ENCODE results near the gene QSOX2.

DNA sequence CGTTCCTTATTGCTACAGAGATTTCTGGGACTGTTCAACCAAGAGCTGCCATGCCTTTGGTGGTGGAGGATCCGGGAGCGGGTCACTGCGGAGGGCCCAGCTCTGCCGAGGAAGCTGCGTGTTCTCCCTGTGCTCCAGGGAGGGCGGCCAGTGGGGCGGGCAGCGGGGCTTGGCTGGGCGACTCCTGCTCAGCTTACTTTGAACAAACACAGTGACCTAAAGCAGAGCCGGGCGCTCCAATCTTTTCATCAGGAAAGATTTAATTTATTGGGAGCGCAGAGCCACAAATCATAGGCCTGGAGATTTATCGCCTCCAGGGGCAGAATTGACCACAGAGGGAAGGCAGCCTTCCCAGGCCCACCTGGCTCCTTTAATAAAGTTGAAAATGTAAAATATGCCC, 68.4 kb downstream of the QSOX2 start:
- TF ChIP-seq POLR2A (IDR thresholded peaks at IDR 0.05; ENCODE audit: low read length): no peak
- no peak for TF ChIP-seq GATA1 (IDR thresholded peaks at IDR 0.05; ENCODE audit: low read depth, low read length)
